HL-60 (cell line): ENCODE data around the gene MKS1.

Source experiments
- DNase-seq, 2 experiments: peaks; one replicate each; pipeline ENCODE4 v3.0.0-alpha.2; 2010 to 2020; ENCODE audit warnings: low read depth in 1 of 2, low spot score in 1 of 2
- H3K27ac ChIP-seq: fragments of 250-450 bp; sonication (Bioruptor Pico); replicated peaks from 2 replicates; pipeline ENCODE4 v1.5.1; 2020; ENCODE audit warnings: mild to moderate bottlenecking, moderate library complexity
- H3K27me3 ChIP-seq: fragments of 250-450 bp; sonication (Bioruptor Pico); 2 replicates; pipeline ENCODE4 v1.5.1; 2021; ENCODE audit warnings: mild to moderate bottlenecking, moderate library complexity; ENCODE audit not compliant: insufficient read depth, poor library complexity, severe bottlenecking
- H3K4me3 ChIP-seq: replicated peaks from 2 replicates; pipeline ENCODE4 v1.5.1; 2011; ENCODE audit warnings: mild to moderate bottlenecking, control low read depth, low read length; ENCODE audit not compliant: insufficient read depth
- CTCF ChIP-seq: IDR thresholded peaks from one replicate; pipeline ENCODE4 v1.5.1; 2011; ENCODE audit warnings: low read length, control low read depth, inconsistent platforms; ENCODE audit not compliant: insufficient read depth
- GABPA ChIP-seq: IDR thresholded peaks from 2 replicates; pipeline ENCODE4 v1.6.1; 2012; ENCODE audit warnings: low read depth
- POLR2AphosphoS5 ChIP-seq: IDR thresholded peaks from 2 replicates; pipeline ENCODE4 v1.6.1; 2012; ENCODE audit warnings: low read depth
- REST ChIP-seq: IDR thresholded peaks from 2 replicates; pipeline ENCODE4 v1.6.1; 2012; ENCODE audit warnings: low read depth; ENCODE audit not compliant: insufficient replicate concordance
- SPI1 ChIP-seq: IDR thresholded peaks from 2 replicates; pipeline ENCODE4 v1.6.1; 2012; ENCODE audit warnings: low read depth, mild to moderate bottlenecking, borderline replicate concordance

The MKS1 gene

GRCh38 chr17:58229881-58230280 lies 10.8 kb upstream of the MKS1 start:
- Histone ChIP-seq H3K27ac (no peak overlapping the region), H3K4me3 (no peak overlapping the region), H3K27me3 (no peaks in the 10 kb centered on the region)
- DNase-seq = no peak
- TF ChIP-seq POLR2AphosphoS5 (no peak), SPI1 (no peak), GABPA (no peak), CTCF (no peak), REST (no peak)

GRCh38 chr17:58229384-58229783 lies 10.3 kb upstream of the MKS1 start:
- no peak for DNase-seq
- H3K27me3 ChIP-seq = no peaks in the 10 kb centered on the region
- no peak overlapping the region for H3K4me3 ChIP-seq
- no peak overlapping the region for H3K27ac ChIP-seq
- no peak for TF ChIP-seq POLR2AphosphoS5
- no peak for TF ChIP-seq SPI1

GRCh38 chr17:58228679-58229078 lies 9.6 kb upstream of the MKS1 start:
- TF ChIP-seq SPI1 (no peak), POLR2AphosphoS5 (no peak), CTCF (no peak), GABPA (no peak)
- no peaks in the 10 kb centered on the region for H3K27me3 ChIP-seq
- H3K27ac ChIP-seq = no peak overlapping the region
- no peak overlapping the region for H3K4me3 ChIP-seq
- no peak for DNase-seq

GRCh38 chr17:58227733-58228132 lies 8.7 kb upstream of the MKS1 start:
- no peaks in the 10 kb centered on the region for H3K27me3 ChIP-seq
- TF ChIP-seq SPI1 (no peak), REST (no peak), POLR2AphosphoS5 (no peak), GABPA (no peak), CTCF (no peak)

More at GRCh38 chr17:58227733-58228132, 8.7 kb upstream of the MKS1 start:
- no peak overlapping the region for H3K27ac ChIP-seq
- no peak overlapping the region for H3K4me3 ChIP-seq
- DNase-seq = no peak
